HepG2 (cell line): ENCODE results near the gene MRPL30.

ENCODE experiments used
- CCAR2 ChIP-seq: fragments of 200-400 bp; formaldehyde crosslinking; optimal IDR thresholded peaks from 2 replicates; pipeline ENCODE3; 2018; ENCODE audit warnings: low read depth, mild to moderate bottlenecking, low read length, moderate library complexity
- DMAP1 ChIP-seq: IDR thresholded peaks from 2 replicates; pipeline ENCODE4 v1.6.1; 2016
- EZH2 ChIP-seq: conservative IDR thresholded peaks from 2 replicates; pipeline ENCODE4 v1.6.1; 2012; ENCODE audit warnings: mild to moderate bottlenecking, low read depth, low read length, moderate library complexity
- U2AF2 ChIP-seq: fragments of 200-400 bp; formaldehyde crosslinking; IDR thresholded peaks from 2 replicates; pipeline ENCODE4 v1.6.1; 2017; ENCODE audit warnings: low read depth, mild to moderate bottlenecking, low read length
- TF ChIP-seq, protein P1 (sequence below): sonication (generic); formaldehyde crosslinking; IDR thresholded peaks from 2 replicates; pipeline ENCODE4 v1.4.0; 2020; ENCODE audit warnings: missing genetic modification reagents

DNA sequence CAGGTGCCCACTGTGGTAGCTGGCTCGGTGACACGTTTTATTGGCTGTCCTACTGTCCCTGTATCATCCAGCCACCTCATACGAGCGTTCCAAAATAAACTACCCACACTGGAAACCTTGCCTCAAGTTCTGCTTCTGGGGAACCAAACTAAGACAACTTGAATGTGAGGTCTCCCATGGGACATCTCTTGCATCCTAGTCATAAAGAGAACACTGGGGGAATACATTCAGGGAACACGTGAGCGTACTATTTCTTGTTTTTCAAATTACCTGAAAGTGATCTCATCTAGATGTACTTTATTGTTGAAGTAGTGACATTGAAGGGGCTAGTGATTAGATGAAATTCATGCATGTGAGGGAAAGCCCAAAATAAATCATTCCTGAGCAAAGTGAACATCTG lies 59.4 kb downstream of the MRPL30 start:
- TF ChIP-seq CCAR2 (no peak), U2AF2 (no peak), EZH2 (no peak), DMAP1 (CRISPR knock-in tag) (no peak)
- TF ChIP-seq, protein P1, sequence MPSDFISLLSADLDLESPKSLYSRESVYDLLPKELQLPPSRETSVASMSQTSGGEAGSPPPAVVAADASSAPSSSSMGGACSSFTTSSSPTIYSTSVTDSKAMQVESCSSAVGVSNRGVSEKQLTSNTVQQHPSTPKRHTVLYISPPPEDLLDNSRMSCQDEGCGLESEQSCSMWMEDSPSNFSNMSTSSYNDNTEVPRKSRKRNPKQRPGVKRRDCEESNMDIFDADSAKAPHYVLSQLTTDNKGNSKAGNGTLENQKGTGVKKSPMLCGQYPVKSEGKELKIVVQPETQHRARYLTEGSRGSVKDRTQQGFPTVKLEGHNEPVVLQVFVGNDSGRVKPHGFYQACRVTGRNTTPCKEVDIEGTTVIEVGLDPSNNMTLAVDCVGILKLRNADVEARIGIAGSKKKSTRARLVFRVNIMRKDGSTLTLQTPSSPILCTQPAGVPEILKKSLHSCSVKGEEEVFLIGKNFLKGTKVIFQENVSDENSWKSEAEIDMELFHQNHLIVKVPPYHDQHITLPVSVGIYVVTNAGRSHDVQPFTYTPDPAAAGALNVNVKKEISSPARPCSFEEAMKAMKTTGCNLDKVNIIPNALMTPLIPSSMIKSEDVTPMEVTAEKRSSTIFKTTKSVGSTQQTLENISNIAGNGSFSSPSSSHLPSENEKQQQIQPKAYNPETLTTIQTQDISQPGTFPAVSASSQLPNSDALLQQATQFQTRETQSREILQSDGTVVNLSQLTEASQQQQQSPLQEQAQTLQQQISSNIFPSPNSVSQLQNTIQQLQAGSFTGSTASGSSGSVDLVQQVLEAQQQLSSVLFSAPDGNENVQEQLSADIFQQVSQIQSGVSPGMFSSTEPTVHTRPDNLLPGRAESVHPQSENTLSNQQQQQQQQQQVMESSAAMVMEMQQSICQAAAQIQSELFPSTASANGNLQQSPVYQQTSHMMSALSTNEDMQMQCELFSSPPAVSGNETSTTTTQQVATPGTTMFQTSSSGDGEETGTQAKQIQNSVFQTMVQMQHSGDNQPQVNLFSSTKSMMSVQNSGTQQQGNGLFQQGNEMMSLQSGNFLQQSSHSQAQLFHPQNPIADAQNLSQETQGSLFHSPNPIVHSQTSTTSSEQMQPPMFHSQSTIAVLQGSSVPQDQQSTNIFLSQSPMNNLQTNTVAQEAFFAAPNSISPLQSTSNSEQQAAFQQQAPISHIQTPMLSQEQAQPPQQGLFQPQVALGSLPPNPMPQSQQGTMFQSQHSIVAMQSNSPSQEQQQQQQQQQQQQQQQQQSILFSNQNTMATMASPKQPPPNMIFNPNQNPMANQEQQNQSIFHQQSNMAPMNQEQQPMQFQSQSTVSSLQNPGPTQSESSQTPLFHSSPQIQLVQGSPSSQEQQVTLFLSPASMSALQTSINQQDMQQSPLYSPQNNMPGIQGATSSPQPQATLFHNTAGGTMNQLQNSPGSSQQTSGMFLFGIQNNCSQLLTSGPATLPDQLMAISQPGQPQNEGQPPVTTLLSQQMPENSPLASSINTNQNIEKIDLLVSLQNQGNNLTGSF (CRISPR knock-in tag), result no peak
